Esophagus squamous epithelium (tissue), 4 donors: ENCODE data around the gene PPFIA4.

Source experiments
- CTCF ChIP-seq, 6 experiments: fragments of 450-650 bp in 4 of 6; fragments of 200-600 bp in 2 of 6; sonication (generic) in 2 of 6; IDR thresholded peaks; one replicate each; pipeline ENCODE4 v1.5.1; 2016 to 2019; ENCODE audit warnings: antibody characterized with exemption in 6 of 6, mild to moderate bottlenecking in 4 of 6, moderate library complexity in 4 of 6
- POLR2A ChIP-seq, 4 donors: fragments of 450-650 bp; IDR thresholded peaks; one replicate each; pipeline ENCODE4 v1.6.1; 2017; ENCODE audit warnings: antibody characterized with exemption in 4 of 4, mild to moderate bottlenecking in 4 of 4, moderate library complexity in 3 of 4

- TF ChIP-seq CTCF (IDR thresholded peaks at IDR 0.05) (no peak), POLR2A (IDR thresholded peaks at IDR 0.05) (no peak)
Measured at GRCh38 chr1:203028067-203028783, 1.9 kb downstream of the PPFIA4 start.
